Activated T-helper 1 cell treated with anti-CD3 and anti-CD28 coated beads, Interleukin-2, amount 50 U/mL, for 16 hours (primary cell): Measurements from ENCODE around the gene CETN2.
"Not testable (repeated sequence)": the region's sequence is repeated elsewhere in the genome, so short reads cannot be mapped to it uniquely, and the experiment has no call there.

ENCODE experiments used
- DNase-seq, 2 donors: peaks; one replicate each; pipeline ENCODE4 v3.0.0-alpha.2; 2020; ENCODE audit warnings: low read depth in 1 of 2, low spot score in 1 of 2

Gene CETN2

GRCh38 chrX:152833378-152833777 is 2.8 kb upstream of the CETN2 start:
- no peak for DNase-seq

GRCh38 chrX:152832520-152832919 is 2.0 kb upstream of the CETN2 start:
- DNase-seq = no peak

GRCh38 chrX:152831391-152831790 is 834 bp upstream of the CETN2 start:
- DNase-seq = no peak

DNA sequence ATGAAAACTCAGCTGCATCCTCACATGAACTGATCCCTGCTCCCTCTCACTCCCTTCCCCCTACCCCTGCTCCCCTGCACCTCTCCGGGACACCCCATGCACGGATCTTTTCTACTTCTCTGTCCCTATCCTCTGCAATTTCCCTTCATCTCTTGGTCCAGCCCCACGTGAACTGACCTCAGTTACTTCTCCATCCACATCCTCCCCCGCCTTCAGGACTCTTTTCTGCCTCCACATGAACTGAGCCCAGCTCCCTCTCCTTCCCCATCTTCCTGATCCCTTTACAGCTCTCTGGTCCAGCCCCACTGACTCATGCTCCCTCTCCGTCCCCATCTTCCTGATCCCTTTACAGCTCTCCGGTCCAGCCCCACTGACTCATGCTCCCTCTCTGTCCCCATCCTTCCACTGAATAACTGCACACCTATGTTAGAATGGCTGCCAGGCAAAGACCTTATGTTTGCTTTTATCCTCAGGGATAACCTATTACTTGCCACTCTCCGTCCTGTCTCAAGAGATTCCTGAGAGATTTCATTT is 5.6 kb downstream of the CETN2 start:
- no peak for DNase-seq

DNA sequence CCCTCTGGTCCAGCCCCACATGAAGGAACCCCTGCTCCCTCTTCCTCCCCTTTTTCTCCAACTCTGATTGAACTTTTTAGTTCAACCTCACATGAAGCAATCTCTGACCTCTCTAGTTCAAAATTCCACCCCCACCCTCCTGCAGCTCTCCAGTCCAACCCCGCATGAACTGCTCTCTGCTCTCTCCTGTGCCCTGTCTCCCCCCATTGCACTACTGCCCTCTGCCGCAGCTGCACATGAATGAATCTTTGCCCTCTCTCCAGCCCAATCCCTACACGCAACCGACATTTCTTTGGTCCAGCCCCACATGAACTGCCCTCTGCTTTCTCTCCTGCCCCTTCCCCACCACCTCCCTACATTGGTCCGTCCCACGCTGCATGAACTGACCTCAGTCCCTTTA is 6.9 kb downstream of the CETN2 start:
- DNase-seq = no peak

GRCh38 chrX:152822383-152823086 is 8.0 kb downstream of the CETN2 start:
- no peak for DNase-seq

- DNase-seq = no peak
These were observed 9.3 kb downstream of the CETN2 start for GRCh38 chrX:152821145-152821765.

DNA sequence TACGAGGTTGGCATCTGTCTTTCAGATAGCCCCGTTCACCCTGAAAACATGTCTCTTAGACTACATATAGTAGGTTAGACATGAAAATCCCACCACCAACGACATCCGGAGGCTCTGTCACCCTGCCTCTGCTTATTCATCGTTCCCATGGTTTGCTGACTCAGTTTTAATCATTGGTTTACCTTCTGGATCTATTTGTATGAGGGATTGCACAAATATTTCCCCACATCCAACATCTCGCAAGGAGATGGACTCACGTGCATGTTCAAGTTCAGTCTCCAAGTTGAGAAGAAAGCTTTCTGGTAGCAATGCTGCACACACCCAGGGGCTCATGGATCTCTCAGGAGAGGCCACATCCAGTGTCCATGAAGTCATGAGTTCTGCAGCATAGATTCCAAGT is 10.8 kb downstream of the CETN2 start:
- no peak for DNase-seq

DNA sequence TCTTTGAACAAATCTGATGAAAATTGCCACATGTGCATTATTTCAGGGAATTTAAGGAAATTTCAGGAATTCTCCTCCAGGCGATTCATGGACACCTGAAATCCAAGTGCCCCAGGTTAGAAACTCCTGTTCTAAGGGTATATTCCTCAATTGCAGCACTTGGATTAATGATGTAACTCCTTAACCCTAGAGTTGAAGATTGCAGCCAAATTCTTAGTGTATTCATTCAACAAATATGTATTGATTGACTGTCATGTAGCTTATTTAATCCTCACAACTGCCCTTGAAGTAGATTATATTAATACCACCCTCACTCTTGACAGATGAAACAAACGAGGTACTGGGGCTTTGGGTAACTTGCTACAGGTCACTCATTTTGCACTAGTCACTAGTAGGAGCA is 11.3 kb downstream of the CETN2 start:
- DNase-seq = no peak

DNA sequence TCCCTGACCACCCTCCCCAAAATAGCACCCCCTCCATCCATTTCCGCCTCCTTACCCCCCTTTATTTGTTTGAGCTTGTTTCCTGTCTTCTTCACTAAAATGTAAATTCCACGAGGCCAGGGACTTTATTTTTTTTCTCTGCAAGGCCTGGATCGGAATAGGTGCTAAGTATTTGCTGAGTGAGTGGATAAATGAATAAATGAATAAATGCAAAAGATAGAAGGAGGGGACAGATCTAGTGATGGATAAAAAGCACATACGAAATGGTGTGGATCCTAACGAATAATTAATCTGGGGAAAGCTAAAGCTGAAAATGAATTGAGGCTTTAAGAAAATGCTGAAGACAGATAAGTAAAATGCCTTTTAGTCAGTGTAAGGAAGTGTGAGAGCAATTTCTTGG is 12.2 kb downstream of the CETN2 start:
- DNase-seq = no peak

GRCh38 chrX:152817078-152817764 is 13.3 kb downstream of the CETN2 start:
- no peak for DNase-seq

DNA sequence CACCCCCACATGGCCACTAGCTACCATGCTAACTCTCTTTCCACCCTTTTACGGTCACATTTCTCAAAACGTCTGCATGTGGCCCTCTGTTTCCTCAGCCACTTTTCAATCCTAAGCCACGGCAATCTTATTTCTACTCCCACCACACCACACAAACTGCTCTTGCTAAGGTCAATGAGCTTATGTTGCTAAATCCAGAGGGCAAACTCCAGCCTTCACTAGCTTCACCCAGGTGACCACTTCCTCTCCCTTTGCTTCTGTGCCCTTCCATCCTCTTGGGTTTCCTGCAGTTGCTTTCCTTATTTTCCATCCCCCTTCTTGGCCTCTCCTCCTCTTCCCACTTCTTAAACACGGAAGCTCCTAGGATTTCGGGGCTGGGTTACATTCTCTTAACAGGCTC is 16.5 kb downstream of the CETN2 start:
- no peak for DNase-seq

- DNase-seq = no peak
These were observed 17.4 kb downstream of the CETN2 start for GRCh38 chrX:152813206-152813605.

DNA sequence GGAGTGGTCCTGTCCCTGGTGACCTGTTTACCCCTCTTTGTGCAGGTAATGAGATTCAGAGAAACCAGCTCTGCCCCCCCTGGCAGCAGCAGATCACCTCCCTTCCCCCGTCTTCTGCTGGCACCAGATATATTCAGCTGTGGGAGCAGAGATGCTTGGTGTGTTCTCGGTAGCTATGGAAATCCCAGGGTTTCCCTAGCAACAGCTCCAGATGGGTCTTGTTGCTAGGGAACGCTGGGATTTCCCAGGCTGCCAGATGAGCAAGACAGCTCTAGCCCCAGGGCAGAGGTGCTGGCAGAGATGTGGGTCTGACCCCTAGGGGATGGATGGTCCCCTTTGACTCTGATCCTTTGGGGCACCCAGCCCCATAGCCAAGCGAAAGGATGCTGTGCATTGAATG is 20.2 kb downstream of the CETN2 start:
- no peak for DNase-seq

DNA sequence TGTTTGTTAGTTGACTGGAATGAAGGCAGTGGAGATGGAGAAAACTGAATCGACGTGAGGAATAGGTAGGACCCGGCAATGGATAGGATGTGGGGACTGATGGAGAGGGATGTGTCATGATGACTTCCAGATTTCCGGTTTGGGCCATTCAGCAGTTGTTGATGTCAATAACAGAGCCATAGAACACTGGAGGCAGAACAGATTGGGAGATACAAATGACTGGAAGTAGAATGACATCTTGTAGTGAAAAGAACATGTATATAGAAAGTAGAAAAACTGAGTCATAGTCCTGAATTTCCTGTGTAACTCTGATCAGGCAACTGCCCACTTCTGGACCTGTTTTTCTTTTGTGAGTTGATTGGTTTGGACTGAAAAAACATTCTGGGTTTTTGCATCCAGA is 24.5 kb downstream of the CETN2 start:
- no peak for DNase-seq

DNA sequence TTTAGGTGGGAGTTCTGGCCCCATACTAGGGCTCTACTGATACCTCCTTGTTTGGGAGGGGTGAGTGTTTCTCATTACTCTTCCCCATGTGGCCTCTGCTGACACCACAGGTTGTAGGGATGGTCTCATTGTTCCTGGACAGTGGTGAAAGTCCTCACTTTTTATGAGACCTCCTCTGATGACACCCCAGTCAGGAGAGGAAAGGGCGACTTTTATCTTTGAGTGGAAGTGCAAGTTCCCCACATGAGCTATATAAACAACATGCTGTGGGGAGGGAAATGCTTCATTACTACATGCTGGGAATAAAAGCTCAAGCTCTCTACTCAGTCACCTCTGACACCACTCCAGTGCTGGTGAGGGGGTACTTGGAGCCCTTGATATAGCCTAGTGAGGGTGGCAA is 31.6 kb downstream of the CETN2 start:
- DNase-seq = no peak

- not testable (repeated sequence) for DNase-seq
These were observed 43.5 kb downstream of the CETN2 start for GRCh38 chrX:152787062-152787461.
